HG02588 (cell line): ENCODE data around the gene DIPK1A.
"Not testable (repeated sequence)": the region's sequence is repeated elsewhere in the genome, so short reads cannot be mapped to it uniquely, and the experiment has no call there.

ENCODE experiments used
- ATAC-seq: cut with Tn5 transposase; IDR thresholded peaks from one replicate; pipeline ENCODE4 v1.9.1; 2021; ENCODE audit warnings: mild to moderate bottlenecking, moderate library complexity; ENCODE audit not compliant: unreplicated experiment

The DIPK1A gene

GRCh38 chr1:92922356-92923035 lies 38.8 kb downstream of the DIPK1A start:
- no peak for ATAC-seq

GRCh38 chr1:92921031-92922023 lies 39.9 kb downstream of the DIPK1A start:
- ATAC-seq = no peak

- ATAC-seq = no peak
These were observed 44.4 kb downstream of the DIPK1A start for GRCh38 chr1:92916899-92917298.

- ATAC-seq = no peak
These were observed 45.7 kb downstream of the DIPK1A start for GRCh38 chr1:92915547-92915946.

GRCh38 chr1:92913093-92913819 lies 48.0 kb downstream of the DIPK1A start:
- ATAC-seq = no peak

- ATAC-seq = no peak
These were observed 51.2 kb downstream of the DIPK1A start for GRCh38 chr1:92910081-92910480.

- ATAC-seq = no peak
These were observed 51.9 kb downstream of the DIPK1A start for GRCh38 chr1:92909321-92909720.

- ATAC-seq = no peak
These were observed 53.1 kb downstream of the DIPK1A start for GRCh38 chr1:92907949-92908684.

GRCh38 chr1:92903765-92904164 lies 57.5 kb downstream of the DIPK1A start:
- ATAC-seq = no peak

- ATAC-seq = no peak
These were observed 58.9 kb downstream of the DIPK1A start for GRCh38 chr1:92902406-92902744.

GRCh38 chr1:92901699-92902405 lies 59.4 kb downstream of the DIPK1A start:
- no peak for ATAC-seq

- no peak for ATAC-seq
These were observed 60.1 kb downstream of the DIPK1A start for GRCh38 chr1:92901126-92901525.

GRCh38 chr1:92900539-92900938 lies 60.7 kb downstream of the DIPK1A start:
- no peak for ATAC-seq

GRCh38 chr1:92899780-92900179 lies 61.5 kb downstream of the DIPK1A start:
- no peak for ATAC-seq

- ATAC-seq = not testable (repeated sequence)
These were observed 63.2 kb downstream of the DIPK1A start for GRCh38 chr1:92898053-92898452.

GRCh38 chr1:92887465-92887864 lies 73.8 kb downstream of the DIPK1A start:
- no peak for ATAC-seq

GRCh38 chr1:92886886-92887419 lies 74.3 kb downstream of the DIPK1A start:
- ATAC-seq = no peak

- ATAC-seq = no peak
These were observed 77.1 kb downstream of the DIPK1A start for GRCh38 chr1:92884195-92884594.

- ATAC-seq = no peak
These were observed 78.0 kb downstream of the DIPK1A start for GRCh38 chr1:92883297-92883696.

GRCh38 chr1:92882819-92883218 lies 78.4 kb downstream of the DIPK1A start:
- no peak for ATAC-seq
